Ramos (cell line): ENCODE measurements around the gene DGUOK.

Experiments used
- in situ Hi-C: fragments of 300-500 bp; cut with MboI; formaldehyde crosslinking; loops from one replicate; pipeline ENCODE4 v1.14.3; 2022; ENCODE audit warnings: low sequenced_read_pairs; ENCODE audit not compliant: unreplicated experiment

The DGUOK gene

GRCh38 chr2:73972846-73973245 lies 46.2 kb downstream of the DGUOK start:
- in situ Hi-C loops = no loop called here

- in situ Hi-C loops = no loop called here
These were observed 49.1 kb downstream of the DGUOK start for GRCh38 chr2:73975731-73976130.

GRCh38 chr2:73976803-73977202 lies 50.1 kb downstream of the DGUOK start:
- in situ Hi-C loops = no loop called here

GRCh38 chr2:73977466-73977865 lies 50.8 kb downstream of the DGUOK start:
- in situ Hi-C loops = no loop called here

- in situ Hi-C loops = no loop called here
These were observed 52.3 kb downstream of the DGUOK start for GRCh38 chr2:73979021-73979420.

- in situ Hi-C loops = no loop called here
These were observed 53.0 kb downstream of the DGUOK start for GRCh38 chr2:73979686-73980085.

GRCh38 chr2:73980566-73980965 lies 53.9 kb downstream of the DGUOK start:
- in situ Hi-C loops = no loop called here

- in situ Hi-C loops = no loop called here
These were observed 54.7 kb downstream of the DGUOK start for GRCh38 chr2:73981081-73982001.

GRCh38 chr2:73982140-73982617 lies 55.5 kb downstream of the DGUOK start:
- in situ Hi-C loops = no loop called here

- in situ Hi-C loops = no loop called here
These were observed 56.9 kb downstream of the DGUOK start for GRCh38 chr2:73983322-73984202.

- in situ Hi-C loops = no loop called here
These were observed 57.7 kb downstream of the DGUOK start, which contains the start of gene TET3 for GRCh38 chr2:73984203-73984921. TSS of gene TET3 (plus strand) at chr2:73984910. CDS start at chr2:73986404, 1,494 bp downstream.

- in situ Hi-C loops = no loop called here
These were observed 58.2 kb downstream of the DGUOK start for GRCh38 chr2:73984922-73985307.

GRCh38 chr2:73985308-73986084 lies 58.8 kb downstream of the DGUOK start:
- in situ Hi-C loops = no loop called here

GRCh38 chr2:73986085-73986681 lies 59.5 kb downstream of the DGUOK start:
- in situ Hi-C loops = no loop called here

- in situ Hi-C loops = no loop called here
These were observed 60.6 kb downstream of the DGUOK start for GRCh38 chr2:73987109-73987947.

GRCh38 chr2:73987948-73988700 lies 61.4 kb downstream of the DGUOK start:
- in situ Hi-C loops = no loop called here

- in situ Hi-C loops = no loop called here
These were observed 63.3 kb downstream of the DGUOK start for GRCh38 chr2:73989972-73990371.

- in situ Hi-C loops = no loop called here
These were observed 63.9 kb downstream of the DGUOK start for GRCh38 chr2:73990531-73990930.
